K562 (cell line): ENCODE data around the gene C11orf42. TPM values are rescaled to one million over a fixed set of nuclear protein-coding genes. Genes with fewer than 3 reads are reported as not detected.

Source experiments
- CTCF ChIP-seq, 3 experiments: IDR thresholded peaks in 2 of 3; conservative IDR thresholded peaks in 1 of 3; 2 replicates each; pipeline ENCODE4 v1.5.1; 2011 to 2012; ENCODE audit warnings: low read length in 3 of 3, mild to moderate bottlenecking in 3 of 3, control low read depth in 2 of 3, improper control_type of control experiment in 1 of 3, inconsistent platforms in 1 of 3, low read depth in 1 of 3, mixed read lengths in 1 of 3, moderate library complexity in 1 of 3; ENCODE audit not compliant: insufficient read depth in 2 of 3
- DPF2 ChIP-seq: fragments of 450-650 bp; IDR thresholded peaks from 2 replicates; pipeline ENCODE4 v1.6.1; 2016
- E2F6 ChIP-seq, 2 experiments: IDR thresholded peaks; 2 replicates each; pipeline ENCODE4 v1.6.1; 2011; ENCODE audit warnings: borderline replicate concordance in 1 of 2, control low read depth in 1 of 2, low read depth in 1 of 2, low read length in 1 of 2, mild to moderate bottlenecking in 1 of 2, mixed read lengths in 1 of 2, moderate library complexity in 1 of 2; ENCODE audit not compliant: insufficient read depth in 1 of 2, insufficient read length in 1 of 2, poor library complexity in 1 of 2, severe bottlenecking in 1 of 2; ENCODE audit errors: extremely low read depth in 1 of 2
- ILK ChIP-seq: fragments of 450-650 bp; IDR thresholded peaks from 2 replicates; pipeline ENCODE4 v1.6.1; 2016; ENCODE audit warnings: missing genetic modification characterization, low read depth, mild to moderate bottlenecking, missing compliant biosample characterization, moderate library complexity, borderline replicate concordance
- MAFG ChIP-seq: fragments of 450-650 bp; conservative IDR thresholded peaks from 2 replicates; pipeline ENCODE4 v1.6.1; 2016; ENCODE audit warnings: missing genetic modification characterization, missing compliant biosample characterization
- MCM2 ChIP-seq: fragments of 450-650 bp; IDR thresholded peaks from 2 replicates; pipeline ENCODE4 v1.6.1; 2017; ENCODE audit warnings: low read depth, mild to moderate bottlenecking
- MCM7 ChIP-seq, 2 experiments: fragments of 450-650 bp; IDR thresholded peaks; 2 replicates each; pipeline ENCODE4 v1.6.1; 2016 to 2018
- NBN ChIP-seq: fragments of 450-650 bp; IDR thresholded peaks from 2 replicates; pipeline ENCODE4 v1.6.1; 2016; ENCODE audit warnings: low read depth, mild to moderate bottlenecking
- NCOR1 ChIP-seq: fragments of 450-650 bp; IDR thresholded peaks from 2 replicates; pipeline ENCODE4 v1.6.1; 2016; ENCODE audit warnings: mild to moderate bottlenecking, moderate library complexity
- NR0B1 ChIP-seq: fragments of 450-650 bp; IDR thresholded peaks from one replicate; pipeline ENCODE4 v1.6.1; 2018; ENCODE audit warnings: mild to moderate bottlenecking, moderate library complexity; ENCODE audit not compliant: partially characterized antibody
- RB1 ChIP-seq: fragments of 450-650 bp; IDR thresholded peaks from 2 replicates; pipeline ENCODE4 v1.6.1; 2017; ENCODE audit warnings: low read depth, mild to moderate bottlenecking
- RFX5 ChIP-seq: IDR thresholded peaks from 2 replicates; pipeline ENCODE4 v1.6.1; 2011; ENCODE audit warnings: low read depth, mild to moderate bottlenecking, improper control_type of control experiment, low read length
- RNF219 ChIP-seq: fragments of 250-450 bp; sonication (Bioruptor Pico); IDR thresholded peaks from 2 replicates; pipeline ENCODE4 v1.5.0; 2022; ENCODE audit warnings: mild to moderate bottlenecking
- TAF1 ChIP-seq: IDR thresholded peaks from 2 replicates; pipeline ENCODE4 v1.6.1; 2011; ENCODE audit warnings: mild to moderate bottlenecking, low read length, moderate library complexity; ENCODE audit not compliant: insufficient read depth, control insufficient read depth, severe bottlenecking; ENCODE audit errors: extremely low read depth
- ZFP30 ChIP-seq: fragments of 250-450 bp; sonication (Bioruptor Pico); IDR thresholded peaks from 2 replicates; pipeline ENCODE4 v1.8.0; 2022; ENCODE audit warnings: moderate library complexity, mild to moderate bottlenecking, inconsistent platforms, borderline replicate concordance
- ZNF551 ChIP-seq: fragments of 250-450 bp; sonication (Bioruptor Pico); IDR thresholded peaks from 2 replicates; pipeline ENCODE4 v1.5.0; 2021; ENCODE audit warnings: mild to moderate bottlenecking, moderate library complexity
- ZNF655 ChIP-seq: fragments of 250-450 bp; sonication (Bioruptor Pico); IDR thresholded peaks from 2 replicates; pipeline ENCODE4 v1.5.0; 2021
- polyA plus RNA-seq, 8 experiments: library from polyadenylated mRNA; depleted of rRNA in 4 of 8; stranded (reverse) in 5 of 8; unstranded in 3 of 8; fragments of >200 nt; fragmentation: Nextera tagmentation in 2 of 8; fragmentation: Illumina TruSeq in 1 of 8; extraction: Ambion mirVana in 2 of 8; extraction: Trizol in 1 of 8; gene quantifications; 2 replicates each; pipeline versions ENCODE4 v1.2.1 to v1.2.3, GENCODE V29; 2011 to 2014; ENCODE audit warnings: inconsistent platforms in 1 of 8, missing spikeins in 1 of 8
- total RNA-seq, 7 experiments: library from RNA; depleted of rRNA in 6 of 7; stranded (reverse); fragments of >200 nt in 6 of 7; fragmentation: Illumina TruSeq in 2 of 7; extraction: Trizol in 2 of 7; gene quantifications; 2 replicates each; pipeline versions ENCODE4 v1.2.1 to v1.2.3, GENCODE V29; 2011 to 2021; ENCODE audit warnings: low replicate concordance in 1 of 7

The C11orf42 gene
- total and polyA plus RNA-seq, 9 of the 15 experiments (the other 6 are each of a cell fraction or from before 2014, with no cell fraction given) = not detected

- TF ChIP-seq E2F6 (IDR thresholded peaks at IDR 0.05; ENCODE audit: borderline replicate concordance in 1 of 2, extremely low read depth in 1 of 2, insufficient read depth in 1 of 2, insufficient read length in 1 of 2, low read depth in 1 of 2, low read length in 1 of 2, poor library complexity in 1 of 2, severe bottlenecking in 1 of 2) (peak in 1 of 2 experiments; percentile 72), CTCF (IDR thresholded peaks at IDR 0.05 in 2 of 3, conservative IDR thresholded peaks at IDR 0.05 in 1 of 3; ENCODE audit: insufficient read depth in 2 of 3, low read depth in 1 of 3, low read length in 3 of 3) (no peak), RB1 (peak; percentile 51; the same call in 1 of the 2 replicates), MAFG (tag) (no peak), ZFP30 (no peak), ZNF551 (CRISPR knock-in tag) (no peak), NCOR1 (no peak), MCM2 (no peak), MCM7 (IDR thresholded peaks at IDR 0.05) (no peak), RNF219 (CRISPR knock-in tag) (no peak), RFX5 (no peak), NBN (no peak; the same call in 1 of the 2 replicates), DPF2 (peak; percentile 11; the same call in 1 of the 2 replicates), TAF1 (peak; percentile 75), ILK (no peak), NR0B1 (no peak), ZNF655 (CRISPR knock-in tag) (no peak)
Measured at GRCh38 chr11:6234387-6235107, 29.2 kb downstream of the C11orf42 start, which contains the start of gene FHIP1B (continued).
